ENCODE results near the gene TAC4.
"Not testable (repeated sequence)": the region's sequence is repeated elsewhere in the genome, so short reads cannot be mapped to it uniquely, and the experiment has no call there.

Gene TAC4

DNA sequence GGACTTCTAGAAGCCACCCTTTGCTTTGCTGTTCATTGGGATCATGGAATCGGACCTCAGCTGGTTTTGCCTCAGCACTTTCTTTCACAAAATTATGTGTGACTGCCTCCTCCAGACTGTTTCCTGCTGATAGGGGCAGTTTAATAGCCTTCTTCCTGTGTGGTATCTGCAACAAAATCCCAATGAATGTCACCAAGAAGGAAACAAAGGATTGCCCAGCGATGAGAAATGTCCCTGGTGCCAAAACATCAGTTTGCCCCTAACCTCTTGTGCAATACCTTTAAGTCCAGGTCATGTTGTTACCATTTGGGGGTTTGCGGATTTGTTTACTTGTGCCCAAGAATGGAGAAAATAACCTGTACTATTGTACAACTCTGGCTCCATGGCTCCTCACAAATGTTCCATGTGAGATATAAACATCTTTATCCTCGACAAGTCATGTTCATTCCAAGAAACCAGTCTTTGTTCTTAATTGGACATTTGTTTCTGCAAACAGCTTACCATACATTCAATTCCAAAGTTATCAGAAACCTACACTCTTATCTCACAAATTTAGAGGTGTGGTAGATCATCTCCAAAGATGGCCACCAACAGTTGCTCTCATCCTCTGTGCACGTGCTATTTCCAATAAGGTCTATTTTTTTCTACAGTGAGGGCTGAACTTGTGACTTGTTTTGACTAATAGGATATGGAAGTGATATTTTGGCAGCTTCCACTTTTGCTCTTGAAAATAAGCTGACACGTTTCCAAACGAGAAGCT lies 14.8 kb downstream of the TAC4 start:
- H3K4me3 ChIP-seq (ENCODE audit: low read depth, low read length), result no peak overlapping the region
- TF ChIP-seq, protein P1, sequence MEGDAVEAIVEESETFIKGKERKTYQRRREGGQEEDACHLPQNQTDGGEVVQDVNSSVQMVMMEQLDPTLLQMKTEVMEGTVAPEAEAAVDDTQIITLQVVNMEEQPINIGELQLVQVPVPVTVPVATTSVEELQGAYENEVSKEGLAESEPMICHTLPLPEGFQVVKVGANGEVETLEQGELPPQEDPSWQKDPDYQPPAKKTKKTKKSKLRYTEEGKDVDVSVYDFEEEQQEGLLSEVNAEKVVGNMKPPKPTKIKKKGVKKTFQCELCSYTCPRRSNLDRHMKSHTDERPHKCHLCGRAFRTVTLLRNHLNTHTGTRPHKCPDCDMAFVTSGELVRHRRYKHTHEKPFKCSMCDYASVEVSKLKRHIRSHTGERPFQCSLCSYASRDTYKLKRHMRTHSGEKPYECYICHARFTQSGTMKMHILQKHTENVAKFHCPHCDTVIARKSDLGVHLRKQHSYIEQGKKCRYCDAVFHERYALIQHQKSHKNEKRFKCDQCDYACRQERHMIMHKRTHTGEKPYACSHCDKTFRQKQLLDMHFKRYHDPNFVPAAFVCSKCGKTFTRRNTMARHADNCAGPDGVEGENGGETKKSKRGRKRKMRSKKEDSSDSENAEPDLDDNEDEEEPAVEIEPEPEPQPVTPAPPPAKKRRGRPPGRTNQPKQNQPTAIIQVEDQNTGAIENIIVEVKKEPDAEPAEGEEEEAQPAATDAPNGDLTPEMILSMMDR (IDR thresholded peaks at IDR 0.05; ENCODE audit: low read depth, low read length), result no peak

DNA sequence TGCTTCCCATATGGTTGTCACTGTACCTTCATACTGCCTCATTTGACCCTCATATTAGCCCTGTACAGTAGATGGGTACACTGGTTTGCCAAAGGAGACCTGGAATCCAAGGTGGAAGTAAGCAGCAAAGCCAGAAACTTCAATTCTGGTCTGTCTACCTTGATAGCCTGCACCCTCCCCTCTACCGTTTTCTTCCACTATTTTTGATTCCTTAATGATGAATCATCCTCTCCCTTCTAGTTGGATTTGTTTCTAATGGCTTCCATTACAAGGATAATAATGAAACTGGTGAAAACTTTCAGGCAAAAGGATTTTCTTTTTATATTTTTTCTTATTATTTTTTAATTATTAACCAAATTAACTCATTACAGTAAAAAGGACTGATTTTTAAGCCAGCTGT lies 17.3 kb downstream of the TAC4 start:
- TF ChIP-seq, protein P1 (IDR thresholded peaks at IDR 0.05; ENCODE audit: low read depth, low read length), result no peak
- H3K4me3 ChIP-seq (ENCODE audit: low read depth, low read length), result no peak overlapping the region

DNA sequence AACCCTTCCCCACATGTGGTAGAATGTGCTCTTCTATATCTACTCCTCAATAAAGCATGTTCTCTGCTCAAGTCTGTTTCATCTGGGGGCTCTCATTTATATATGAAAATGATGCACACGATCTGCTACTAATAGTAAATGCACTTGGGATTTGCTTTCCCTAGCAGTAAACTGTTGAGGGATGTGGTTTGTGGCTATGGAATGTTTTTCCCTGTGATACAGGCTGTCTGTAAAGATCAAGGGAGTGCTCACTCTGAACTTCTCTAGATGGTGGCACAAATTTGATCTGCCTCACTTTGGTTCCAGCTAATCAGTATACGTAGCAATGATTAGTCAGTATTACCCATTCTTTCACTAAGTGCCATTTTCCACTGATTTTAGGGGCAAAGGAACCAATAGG lies 18.8 kb downstream of the TAC4 start:
- no peak overlapping the region for H3K4me3 ChIP-seq (ENCODE audit: low read depth, low read length)
- TF ChIP-seq, protein P1 (IDR thresholded peaks at IDR 0.05; ENCODE audit: low read depth, low read length), result no peak

DNA sequence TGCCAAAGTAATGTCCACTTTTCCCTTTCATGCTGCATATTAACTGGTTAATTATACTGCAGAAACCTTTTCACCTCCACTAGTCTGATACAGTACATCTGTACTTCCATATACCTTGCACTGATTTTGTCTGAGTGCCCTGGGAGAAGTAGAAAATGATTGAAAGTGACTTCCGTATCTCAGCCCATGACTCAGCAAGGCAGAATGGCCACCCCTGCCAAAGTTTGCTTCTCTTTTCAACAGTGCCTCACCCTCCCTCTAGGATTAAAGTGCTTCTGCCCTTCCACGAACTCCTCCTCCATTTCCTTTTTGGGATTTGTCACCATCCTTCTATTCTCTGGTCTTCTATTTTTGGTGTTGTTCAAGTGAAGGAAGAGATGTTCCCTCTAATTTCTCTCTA lies 19.5 kb downstream of the TAC4 start:
- not testable (repeated sequence) for H3K4me3 ChIP-seq (ENCODE audit: low read depth, low read length)

DNA sequence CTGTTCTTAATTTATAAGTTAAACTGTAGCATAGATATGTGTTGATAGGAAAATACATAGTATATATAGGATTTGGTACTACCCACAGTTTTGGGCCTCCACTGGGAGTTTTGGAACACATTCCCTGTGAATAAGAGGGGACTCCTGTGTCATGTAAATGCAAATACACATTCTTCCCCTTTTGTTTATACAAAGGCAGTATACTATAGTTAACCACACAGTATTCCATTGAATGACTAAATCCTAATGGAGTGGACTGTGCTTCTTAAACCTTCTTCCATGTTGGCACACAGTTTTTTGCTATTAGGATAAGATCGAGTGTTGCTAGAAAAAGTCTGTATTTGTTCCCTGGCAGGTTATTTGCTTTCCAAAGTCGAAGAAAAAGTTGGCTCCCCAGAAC lies 22.2 kb downstream of the TAC4 start:
- H3K4me3 ChIP-seq (ENCODE audit: low read depth, low read length), result no peak overlapping the region
- TF ChIP-seq, protein P1 (IDR thresholded peaks at IDR 0.05; ENCODE audit: low read depth, low read length), result no peak

DNA sequence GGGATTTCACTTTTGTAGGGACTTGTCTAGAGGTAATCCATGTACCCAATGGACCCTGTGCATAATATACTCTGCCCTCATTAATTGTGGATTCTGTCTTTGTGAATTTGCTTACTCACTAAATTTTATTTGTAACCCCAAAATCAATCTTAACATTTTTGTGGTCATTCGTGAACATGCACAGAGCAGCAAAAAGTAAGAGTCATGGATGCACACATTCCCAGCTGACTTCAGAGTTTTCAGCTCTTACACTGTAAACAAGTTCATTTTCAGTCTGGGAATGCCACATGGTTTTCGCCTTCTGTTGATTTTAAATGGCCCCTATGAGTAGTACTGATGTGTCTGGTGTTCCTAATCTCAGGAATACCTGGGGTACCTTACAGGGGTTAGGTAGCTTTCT lies 24.3 kb downstream of the TAC4 start:
- TF ChIP-seq, protein P1 (IDR thresholded peaks at IDR 0.05; ENCODE audit: low read depth, low read length), result no peak

DNA sequence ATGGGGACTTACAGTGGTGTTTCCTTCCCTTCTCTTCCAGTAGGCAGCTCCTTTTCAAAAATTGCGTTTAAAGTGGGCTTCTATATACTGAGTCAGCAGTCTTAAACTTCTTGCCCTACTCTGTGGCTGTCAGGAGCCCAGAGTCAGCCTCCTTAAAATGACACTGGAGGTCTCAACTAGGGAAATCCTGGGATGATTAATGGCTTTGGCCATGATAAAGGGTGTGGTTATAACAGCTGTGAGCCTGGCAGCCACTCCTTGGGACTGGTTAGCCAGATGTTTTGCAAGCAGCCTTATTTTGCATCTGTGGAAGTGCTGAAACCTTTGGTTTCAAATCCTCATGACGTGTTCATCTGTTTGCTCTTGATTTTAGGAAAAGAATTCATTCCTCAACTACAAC lies 25.0 kb downstream of the TAC4 start:
- TF ChIP-seq, protein P1 (IDR thresholded peaks at IDR 0.05; ENCODE audit: low read depth, low read length), result no peak
- no peak overlapping the region for H3K4me3 ChIP-seq (ENCODE audit: low read depth, low read length)

More for the DNA sequence above, 24.3 kb downstream of the TAC4 start:
- H3K4me3 ChIP-seq (ENCODE audit: low read depth, low read length), result 0 out of 2 replicates have a peak overlapping the region, but pooled peaks have one; percentile 9

DNA sequence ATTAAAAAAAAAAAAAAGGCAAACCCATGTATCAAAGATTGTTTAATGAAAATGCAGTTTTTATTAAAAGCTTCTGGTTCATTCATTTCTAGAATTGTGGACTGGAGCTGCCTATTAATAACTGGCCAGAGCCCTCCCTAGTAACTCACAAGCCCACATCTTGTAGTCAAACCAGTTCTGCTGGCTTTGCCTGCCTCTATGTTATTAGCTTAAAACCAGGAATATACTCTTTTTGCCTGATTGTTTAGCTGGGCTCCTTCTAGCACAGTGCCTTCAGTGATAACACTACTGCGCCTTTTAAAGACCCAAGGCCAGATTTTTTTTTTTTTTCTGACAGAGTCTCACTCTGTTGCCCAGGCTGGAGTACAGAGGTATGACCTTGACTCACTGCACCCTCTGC lies 26.0 kb downstream of the TAC4 start:
- TF ChIP-seq, protein P1 (IDR thresholded peaks at IDR 0.05; ENCODE audit: low read depth, low read length), result no peak

More for the DNA sequence above, 26.0 kb downstream of the TAC4 start:
- no peak overlapping the region for H3K4me3 ChIP-seq (ENCODE audit: low read depth, low read length)

All from WI38 (cell line).